Activated T-helper 1 cell treated with anti-CD3 and anti-CD28 coated beads, Interleukin-12 subunit alpha, Interleukin-12 subunit beta, Interleukin-2, Interleukin-4 antibody, amounts not matched to agents 30 ng/mL and 10 ng/mL and 1 ng/mL, durations not matched to agents 14 hours and 24 hours and 36 hours (primary cell): Measurements from ENCODE around the gene CACNB3. TPM values are rescaled to one million over a fixed set of nuclear protein-coding genes. Genes with fewer than 3 reads are reported as not detected.
"Not testable (repeated sequence)": the region's sequence is repeated elsewhere in the genome, so short reads cannot be mapped to it uniquely, and the experiment has no call there.

Experiments
- DNase-seq: peaks from one replicate; pipeline ENCODE4 v3.0.0; 2021; ENCODE audit warnings: low spot score
- H3K27ac Mint-ChIP-seq: one replicate; pipeline ENCODE4 v1.8.0; 2021; ENCODE audit warnings: mild to moderate bottlenecking, mixed read lengths
- H3K27me3 Mint-ChIP-seq: one replicate; pipeline ENCODE4 v1.8.0; 2022; ENCODE audit warnings: mild to moderate bottlenecking, moderate library complexity, mixed read lengths; ENCODE audit not compliant: insufficient read depth
- H3K36me3 Mint-ChIP-seq: one replicate; pipeline ENCODE4 v1.8.0; 2021; ENCODE audit warnings: low read depth, mixed read lengths
- H3K4me1 Mint-ChIP-seq: one replicate; pipeline ENCODE4 v1.8.0; 2021; ENCODE audit warnings: low read depth, mixed read lengths
- H3K4me3 Mint-ChIP-seq: one replicate; pipeline ENCODE4 v1.8.0; 2021; ENCODE audit warnings: mild to moderate bottlenecking, moderate library complexity, mixed read lengths
- H3K9me3 Mint-ChIP-seq: one replicate; pipeline ENCODE4 v1.8.0; 2021; ENCODE audit warnings: mixed read lengths
- intact Hi-C: fragments of 100-400 bp; cut with micrococcal nuclease; formaldehyde crosslinking; loops from one replicate; pipeline ENCODE4 v1.15.1; 2024
- total RNA-seq: library from RNA; stranded (reverse); gene quantifications from 2 replicates; pipeline ENCODE4 v1.2.3, GENCODE V29; 2022

The CACNB3 gene
- total RNA-seq, 1 donor from 2014 or later: 13.1 TPM

- no peak overlapping the region for H3K4me3 Mint-ChIP-seq
- no peak overlapping the region for H3K27ac Mint-ChIP-seq
- no peaks in the 10 kb centered on the region for H3K27me3 Mint-ChIP-seq
- peaks cover 2% of the 10 kb centered on the region for H3K36me3 Mint-ChIP-seq
- H3K4me1 Mint-ChIP-seq: peaks cover 14% of the 10 kb centered on the region
- DNase-seq: no peak
- H3K9me3 Mint-ChIP-seq: no peaks in the 10 kb centered on the region
- intact Hi-C loops: loop anchor here (10.0 kb wide), 1 partner anchor 408 kb away; the partner anchor contains the start of gene TUBA1C
Observed at GRCh38 chr12:48856379-48856778, 38.1 kb downstream of the CACNB3 start.

GRCh38 chr12:48857278-48857994 lies 39.1 kb downstream of the CACNB3 start:
- Mint-ChIP-seq H3K4me3 (no peak overlapping the region), H3K27ac (no peak overlapping the region), H3K27me3 (no peaks in the 10 kb centered on the region), H3K9me3 (no peaks in the 10 kb centered on the region), H3K4me1 (peaks cover 15% of the 10 kb centered on the region), H3K36me3 (peaks cover 8% of the 10 kb centered on the region)
- DNase-seq: no peak
- intact Hi-C loops: loop anchor here (10.0 kb wide), 1 partner anchor 407 kb away; the partner anchor contains the start of gene TUBA1C

GRCh38 chr12:48858043-48858442 lies 39.7 kb downstream of the CACNB3 start:
- intact Hi-C loops: loop anchor here (10.0 kb wide), 1 partner anchor 407 kb away; the partner anchor contains the start of gene TUBA1C
- Mint-ChIP-seq H3K4me1 (peaks cover 9% of the 10 kb centered on the region), H3K27me3 (no peaks in the 10 kb centered on the region), H3K27ac (no peak overlapping the region), H3K36me3 (peaks cover 9% of the 10 kb centered on the region), H3K9me3 (no peaks in the 10 kb centered on the region), H3K4me3 (no peak overlapping the region)
- no peak for DNase-seq

GRCh38 chr12:48859607-48860006 lies 41.3 kb downstream of the CACNB3 start:
- Mint-ChIP-seq H3K27ac (no peak overlapping the region), H3K4me3 (no peak overlapping the region), H3K4me1 (peaks cover 14% of the 10 kb centered on the region), H3K9me3 (no peaks in the 10 kb centered on the region), H3K27me3 (peaks cover 13% of the 10 kb centered on the region), H3K36me3 (peaks cover 9% of the 10 kb centered on the region)
- no peak for DNase-seq
- intact Hi-C loops: loop anchor here (10.0 kb wide), 1 partner anchor 405 kb away; the partner anchor contains the start of gene TUBA1C

- intact Hi-C loops, DNase-seq, H3K27ac Mint-ChIP-seq, H3K36me3 Mint-ChIP-seq, H3K9me3 Mint-ChIP-seq, H3K4me3 Mint-ChIP-seq: not testable (repeated sequence)
- H3K4me1 Mint-ChIP-seq: peaks cover 20% of the 10 kb centered on the region
- H3K27me3 Mint-ChIP-seq: peaks cover 19% of the 10 kb centered on the region
Observed at GRCh38 chr12:48860236-48860635, 41.9 kb downstream of the CACNB3 start.

GRCh38 chr12:48861111-48861510 lies 42.8 kb downstream of the CACNB3 start:
- H3K4me3 Mint-ChIP-seq: no peak overlapping the region
- H3K27ac Mint-ChIP-seq: no peak overlapping the region
- no peaks in the 10 kb centered on the region for H3K9me3 Mint-ChIP-seq
- H3K4me1 Mint-ChIP-seq: peaks cover 27% of the 10 kb centered on the region
- DNase-seq: no peak
- peaks cover 9% of the 10 kb centered on the region for H3K36me3 Mint-ChIP-seq
- intact Hi-C loops: no loop called here
- H3K27me3 Mint-ChIP-seq: peaks cover 19% of the 10 kb centered on the region

- Mint-ChIP-seq H3K27me3 (peaks cover 19% of the 10 kb centered on the region), H3K27ac (no peak overlapping the region), H3K36me3 (peaks cover 9% of the 10 kb centered on the region), H3K4me3 (no peak overlapping the region), H3K4me1 (peaks cover 28% of the 10 kb centered on the region), H3K9me3 (no peaks in the 10 kb centered on the region)
- intact Hi-C loops: no loop called here
- no peak for DNase-seq
Observed at GRCh38 chr12:48862760-48863159, 44.5 kb downstream of the CACNB3 start.

GRCh38 chr12:48863291-48863690 lies 45.0 kb downstream of the CACNB3 start:
- Mint-ChIP-seq H3K27ac (no peak overlapping the region), H3K9me3 (no peaks in the 10 kb centered on the region), H3K4me3 (peak overlapping the region; percentile 86), H3K36me3 (peaks cover 9% of the 10 kb centered on the region), H3K4me1 (peaks cover 28% of the 10 kb centered on the region), H3K27me3 (peaks cover 19% of the 10 kb centered on the region)
- DNase-seq: no peak
- intact Hi-C loops: no loop called here

GRCh38 chr12:48865281-48866051 lies 47.2 kb downstream of the CACNB3 start, which contains the start of gene RND1:
RND1 (minus strand) TSS chr12:48865870; CDS start chr12:48865767, 103 bp downstream.
- peaks cover 28% of the 10 kb centered on the region for H3K4me1 Mint-ChIP-seq
- peaks cover 7% of the 10 kb centered on the region for H3K36me3 Mint-ChIP-seq
- intact Hi-C loops: loop anchor here (1.0 to 2.0 kb wide), 4 partner anchors 13 to 149 kb away; partner anchors contain the start of genes CACNB3, CCNT1 and DDX23
- no peaks in the 10 kb centered on the region for H3K9me3 Mint-ChIP-seq
- H3K4me3 Mint-ChIP-seq: peak within 1 kb of the TSS; percentile 86
- DNase-seq: peak; percentile 84
- H3K27me3 Mint-ChIP-seq: peaks cover 19% of the 10 kb centered on the region
- H3K27ac Mint-ChIP-seq: peak within 1 kb of the TSS; percentile 83

- Mint-ChIP-seq H3K9me3 (no peaks in the 10 kb centered on the region), H3K36me3 (peaks cover 7% of the 10 kb centered on the region), H3K4me3 (peak overlapping the region; percentile 86), H3K27ac (peak overlapping the region; percentile 83), H3K4me1 (peaks cover 26% of the 10 kb centered on the region), H3K27me3 (peaks cover 19% of the 10 kb centered on the region)
- intact Hi-C loops: loop anchor here (1.0 to 2.0 kb wide), 2 partner anchors 25 to 48 kb away; partner anchors contain the start of gene CACNB3
- no peak for DNase-seq
Observed at GRCh38 chr12:48866052-48866711, 47.9 kb downstream of the CACNB3 start.

GRCh38 chr12:48868451-48868850 lies 50.2 kb downstream of the CACNB3 start:
- intact Hi-C loops: no loop called here
- Mint-ChIP-seq H3K9me3 (no peaks in the 10 kb centered on the region), H3K4me1 (peaks cover 23% of the 10 kb centered on the region), H3K4me3 (no peak overlapping the region), H3K27ac (no peak overlapping the region), H3K36me3 (no peaks in the 10 kb centered on the region), H3K27me3 (peaks cover 22% of the 10 kb centered on the region)
- no peak for DNase-seq

GRCh38 chr12:48869191-48869590 lies 50.9 kb downstream of the CACNB3 start:
- H3K27me3 Mint-ChIP-seq: peaks cover 18% of the 10 kb centered on the region
- intact Hi-C loops: no loop called here
- no peaks in the 10 kb centered on the region for H3K36me3 Mint-ChIP-seq
- no peak for DNase-seq
- peaks cover 19% of the 10 kb centered on the region for H3K4me1 Mint-ChIP-seq
- no peak overlapping the region for H3K4me3 Mint-ChIP-seq
- H3K27ac Mint-ChIP-seq: no peak overlapping the region
- no peaks in the 10 kb centered on the region for H3K9me3 Mint-ChIP-seq
